ENCODE data around the gene MOAP1. TPM values are rescaled to one million over a fixed set of nuclear protein-coding genes. Genes with fewer than 3 reads are reported as not detected.
A peak's percentile ranks its signal among the peaks of the same experiment; 100 is the strongest.

The MOAP1 gene
- total RNA-seq, 1 experiment from 2014 or later = 18.1 TPM

DNA sequence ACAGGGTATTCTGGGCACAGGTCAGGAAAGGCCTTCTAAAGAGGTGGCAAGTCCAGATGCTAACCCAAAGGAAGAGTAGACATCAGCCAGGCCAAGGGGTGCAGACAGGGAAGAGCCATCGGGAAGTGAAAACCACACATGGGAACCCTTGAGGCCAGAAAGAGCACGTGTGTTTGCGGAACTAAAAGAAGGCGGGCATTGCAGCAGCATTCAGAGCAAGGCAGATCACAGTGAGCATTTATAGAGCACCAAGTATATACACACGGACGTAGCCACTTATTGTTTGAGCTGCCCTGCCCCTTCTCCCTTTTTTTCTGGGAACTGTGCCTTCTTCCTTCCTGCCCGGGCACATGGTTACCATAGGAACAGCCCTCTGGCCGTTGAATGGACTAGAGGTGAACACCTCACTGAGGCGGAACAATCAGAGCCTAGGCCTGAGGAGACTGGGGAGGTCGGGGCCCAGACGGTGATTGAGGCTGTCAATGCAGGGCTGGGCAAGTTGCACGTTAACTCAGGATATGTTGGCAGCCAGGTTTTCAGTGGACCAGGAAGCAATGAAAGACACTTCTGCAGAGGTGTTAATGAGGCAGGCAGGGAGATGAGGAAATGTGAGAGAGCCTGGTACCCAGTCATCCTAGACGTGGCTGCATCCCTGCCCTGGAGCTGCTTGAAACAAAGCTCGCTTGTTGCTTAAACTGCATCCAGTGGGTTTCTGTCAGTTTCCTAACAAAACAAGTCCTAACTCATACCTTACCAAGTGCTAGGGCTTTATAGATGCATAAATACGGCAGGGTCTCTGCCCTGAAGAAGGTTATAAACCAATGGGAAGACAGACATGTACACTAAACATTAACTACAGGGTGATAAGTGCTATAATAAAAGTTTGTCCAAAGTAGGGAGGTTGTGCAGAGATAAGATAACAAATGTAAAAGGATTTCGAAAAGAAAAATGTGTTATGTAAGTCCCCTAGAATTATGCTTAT, 34.2 kb downstream of the MOAP1 start:
- DNase-seq (ENCODE audit: low spot score) = no peak
- no peaks in the 10 kb centered on the region for H3K36me3 Mint-ChIP-seq
- POLR2A ChIA-PET = no interaction called here
- 0 out of 2 replicates have a peak, but pooled peaks cover 3% of the 10 kb centered on the region for H3K4me1 Mint-ChIP-seq
- H3K9me3 Mint-ChIP-seq = no peaks in the 10 kb centered on the region
- ATAC-seq = peak; percentile 47; the same call in 1 of the 2 replicates
- no peak overlapping the region for H3K4me3 Mint-ChIP-seq
- H3K27ac Mint-ChIP-seq = no peak overlapping the region
- TF ChIP-seq, protein P1, sequence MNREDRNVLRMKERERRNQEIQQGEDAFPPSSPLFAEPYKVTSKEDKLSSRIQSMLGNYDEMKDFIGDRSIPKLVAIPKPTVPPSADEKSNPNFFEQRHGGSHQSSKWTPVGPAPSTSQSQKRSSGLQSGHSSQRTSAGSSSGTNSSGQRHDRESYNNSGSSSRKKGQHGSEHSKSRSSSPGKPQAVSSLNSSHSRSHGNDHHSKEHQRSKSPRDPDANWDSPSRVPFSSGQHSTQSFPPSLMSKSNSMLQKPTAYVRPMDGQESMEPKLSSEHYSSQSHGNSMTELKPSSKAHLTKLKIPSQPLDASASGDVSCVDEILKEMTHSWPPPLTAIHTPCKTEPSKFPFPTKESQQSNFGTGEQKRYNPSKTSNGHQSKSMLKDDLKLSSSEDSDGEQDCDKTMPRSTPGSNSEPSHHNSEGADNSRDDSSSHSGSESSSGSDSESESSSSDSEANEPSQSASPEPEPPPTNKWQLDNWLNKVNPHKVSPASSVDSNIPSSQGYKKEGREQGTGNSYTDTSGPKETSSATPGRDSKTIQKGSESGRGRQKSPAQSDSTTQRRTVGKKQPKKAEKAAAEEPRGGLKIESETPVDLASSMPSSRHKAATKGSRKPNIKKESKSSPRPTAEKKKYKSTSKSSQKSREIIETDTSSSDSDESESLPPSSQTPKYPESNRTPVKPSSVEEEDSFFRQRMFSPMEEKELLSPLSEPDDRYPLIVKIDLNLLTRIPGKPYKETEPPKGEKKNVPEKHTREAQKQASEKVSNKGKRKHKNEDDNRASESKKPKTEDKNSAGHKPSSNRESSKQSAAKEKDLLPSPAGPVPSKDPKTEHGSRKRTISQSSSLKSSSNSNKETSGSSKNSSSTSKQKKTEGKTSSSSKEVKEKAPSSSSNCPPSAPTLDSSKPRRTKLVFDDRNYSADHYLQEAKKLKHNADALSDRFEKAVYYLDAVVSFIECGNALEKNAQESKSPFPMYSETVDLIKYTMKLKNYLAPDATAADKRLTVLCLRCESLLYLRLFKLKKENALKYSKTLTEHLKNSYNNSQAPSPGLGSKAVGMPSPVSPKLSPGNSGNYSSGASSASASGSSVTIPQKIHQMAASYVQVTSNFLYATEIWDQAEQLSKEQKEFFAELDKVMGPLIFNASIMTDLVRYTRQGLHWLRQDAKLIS (CRISPR knock-in tag; IDR thresholded peaks at IDR 0.05; ENCODE audit: borderline replicate concordance) = no peak
- TF ChIP-seq OVOL2 (CRISPR knock-in tag; IDR thresholded peaks at IDR 0.05; ENCODE audit: borderline replicate concordance) (no peak), RORB (CRISPR knock-in tag; IDR thresholded peaks at IDR 0.05) (no peak), SMAD3 (CRISPR knock-in tag; IDR thresholded peaks at IDR 0.05; ENCODE audit: borderline replicate concordance) (no peak)
- TF ChIP-seq, protein P2, sequence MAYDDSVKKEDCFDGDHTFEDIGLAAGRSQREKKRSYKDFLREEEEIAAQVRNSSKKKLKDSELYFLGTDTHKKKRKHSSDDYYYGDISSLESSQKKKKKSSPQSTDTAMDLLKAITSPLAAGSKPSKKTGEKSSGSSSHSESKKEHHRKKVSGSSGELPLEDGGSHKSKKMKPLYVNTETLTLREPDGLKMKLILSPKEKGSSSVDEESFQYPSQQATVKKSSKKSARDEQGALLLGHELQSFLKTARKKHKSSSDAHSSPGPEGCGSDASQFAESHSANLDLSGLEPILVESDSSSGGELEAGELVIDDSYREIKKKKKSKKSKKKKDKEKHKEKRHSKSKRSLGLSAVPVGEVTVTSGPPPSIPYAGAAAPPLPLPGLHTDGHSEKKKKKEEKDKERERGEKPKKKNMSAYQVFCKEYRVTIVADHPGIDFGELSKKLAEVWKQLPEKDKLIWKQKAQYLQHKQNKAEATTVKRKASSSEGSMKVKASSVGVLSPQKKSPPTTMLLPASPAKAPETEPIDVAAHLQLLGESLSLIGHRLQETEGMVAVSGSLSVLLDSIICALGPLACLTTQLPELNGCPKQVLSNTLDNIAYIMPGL (CRISPR knock-in tag; IDR thresholded peaks at IDR 0.05) = no peak
- H3K27me3 Mint-ChIP-seq (ENCODE audit: low read depth) = no peaks in the 10 kb centered on the region
- CTCF ChIA-PET = interaction anchor here (1.3 to 1.7 kb wide), 3 partner anchors 11 to 38 kb away, joined by 3 to 6 read pairs (median 5); no protein-coding TSS in a partner anchor

DNA sequence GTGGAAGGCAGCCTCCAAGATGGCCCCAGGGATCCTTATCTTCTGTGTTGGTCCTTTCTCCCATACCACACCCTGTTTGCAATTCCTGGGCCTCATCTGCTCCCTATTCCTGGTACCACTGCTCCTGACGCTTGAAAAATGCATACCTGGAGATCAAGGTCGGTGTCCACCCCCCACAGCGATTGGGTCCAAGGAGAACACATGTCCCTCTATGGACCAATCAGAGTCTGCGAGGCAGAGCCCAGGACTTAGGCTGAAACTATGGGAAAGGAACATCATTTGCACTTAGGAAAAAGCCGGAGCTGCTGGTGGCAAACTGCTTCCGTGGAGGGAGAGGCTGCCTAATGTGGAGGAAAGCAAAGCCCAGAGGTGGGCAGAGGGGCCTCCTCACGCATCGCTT, 35.7 kb downstream of the MOAP1 start:
- CTCF ChIA-PET = interaction anchor here (1.4 kb wide), 1 partner anchor 27 kb away, joined by 4 read pairs; no protein-coding TSS in a partner anchor
- no peak for DNase-seq (ENCODE audit: low spot score)

DNA sequence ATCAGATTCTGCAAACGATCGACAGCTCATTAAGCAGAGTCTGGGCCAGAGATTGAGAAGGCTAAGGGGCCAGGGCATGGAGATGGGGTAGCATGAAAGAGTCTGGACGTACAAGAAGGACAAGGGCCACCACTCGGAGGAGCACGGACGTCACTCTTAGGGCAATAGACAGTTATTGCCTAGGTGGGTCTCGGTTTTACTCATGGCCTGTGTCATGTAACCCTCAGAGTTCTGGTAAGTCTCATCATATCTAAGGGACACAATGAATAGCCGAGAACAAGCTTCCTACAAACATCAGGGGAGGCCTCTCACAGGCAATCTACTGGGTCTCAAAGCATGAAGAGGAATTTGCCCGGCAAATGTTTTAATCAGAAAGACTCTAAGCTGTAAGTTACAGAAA, 38.6 kb downstream of the MOAP1 start:
- Mint-ChIP-seq H3K27ac (no peak overlapping the region), H3K27me3 (ENCODE audit: low read depth) (no peaks in the 10 kb centered on the region), H3K4me3 (no peak overlapping the region), H3K36me3 (no peaks in the 10 kb centered on the region), H3K9me3 (no peaks in the 10 kb centered on the region), H3K4me1 (0 out of 2 replicates have a peak, but pooled peaks cover 3% of the 10 kb centered on the region)
- ATAC-seq (no peak), DNase-seq (ENCODE audit: low spot score) (no peak)
- ChIA-PET POLR2A (no interaction called here), CTCF (interaction anchor here (0.8 to 2.9 kb wide), 2 partner anchors 14 to 33 kb away, joined by 3 to 13 read pairs; no protein-coding TSS in a partner anchor)
- TF ChIP-seq FOXP1 (CRISPR knock-in tag; IDR thresholded peaks at IDR 0.05; ENCODE audit: borderline replicate concordance) = no peak
- no peak for TF ChIP-seq ZNF232 (CRISPR knock-in tag; IDR thresholded peaks at IDR 0.05)
- no peak for TF ChIP-seq TP53 (CRISPR knock-in tag; IDR thresholded peaks at IDR 0.05)
- TF ChIP-seq, protein P3, sequence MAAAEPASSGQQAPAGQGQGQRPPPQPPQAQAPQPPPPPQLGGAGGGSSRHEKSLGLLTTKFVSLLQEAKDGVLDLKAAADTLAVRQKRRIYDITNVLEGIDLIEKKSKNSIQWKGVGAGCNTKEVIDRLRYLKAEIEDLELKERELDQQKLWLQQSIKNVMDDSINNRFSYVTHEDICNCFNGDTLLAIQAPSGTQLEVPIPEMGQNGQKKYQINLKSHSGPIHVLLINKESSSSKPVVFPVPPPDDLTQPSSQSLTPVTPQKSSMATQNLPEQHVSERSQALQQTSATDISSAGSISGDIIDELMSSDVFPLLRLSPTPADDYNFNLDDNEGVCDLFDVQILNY (CRISPR knock-in tag; IDR thresholded peaks at IDR 0.05) = no peak
- TF ChIP-seq, protein P4, sequence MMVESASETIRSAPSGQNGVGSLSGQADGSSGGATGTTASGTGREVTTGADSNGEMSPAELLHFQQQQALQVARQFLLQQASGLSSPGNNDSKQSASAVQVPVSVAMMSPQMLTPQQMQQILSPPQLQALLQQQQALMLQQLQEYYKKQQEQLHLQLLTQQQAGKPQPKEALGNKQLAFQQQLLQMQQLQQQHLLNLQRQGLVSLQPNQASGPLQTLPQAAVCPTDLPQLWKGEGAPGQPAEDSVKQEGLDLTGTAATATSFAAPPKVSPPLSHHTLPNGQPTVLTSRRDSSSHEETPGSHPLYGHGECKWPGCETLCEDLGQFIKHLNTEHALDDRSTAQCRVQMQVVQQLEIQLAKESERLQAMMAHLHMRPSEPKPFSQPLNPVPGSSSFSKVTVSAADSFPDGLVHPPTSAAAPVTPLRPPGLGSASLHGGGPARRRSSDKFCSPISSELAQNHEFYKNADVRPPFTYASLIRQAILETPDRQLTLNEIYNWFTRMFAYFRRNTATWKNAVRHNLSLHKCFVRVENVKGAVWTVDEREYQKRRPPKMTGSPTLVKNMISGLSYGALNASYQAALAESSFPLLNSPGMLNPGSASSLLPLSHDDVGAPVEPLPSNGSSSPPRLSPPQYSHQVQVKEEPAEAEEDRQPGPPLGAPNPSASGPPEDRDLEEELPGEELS (CRISPR knock-in tag; IDR thresholded peaks at IDR 0.05) = no peak

More for the DNA sequence above, 35.7 kb downstream of the MOAP1 start:
- H3K4me1 Mint-ChIP-seq = 0 out of 2 replicates have a peak, but pooled peaks cover 3% of the 10 kb centered on the region
- ATAC-seq = peak; percentile 71
- POLR2A ChIA-PET = interaction anchor here (0.6 kb wide), 1 partner anchor 341 kb away, joined by 4 read pairs; no protein-coding TSS in a partner anchor
- TF ChIP-seq ZNF121 (CRISPR knock-in tag; IDR thresholded peaks at IDR 0.05) = no peak
- TF ChIP-seq, protein P5, sequence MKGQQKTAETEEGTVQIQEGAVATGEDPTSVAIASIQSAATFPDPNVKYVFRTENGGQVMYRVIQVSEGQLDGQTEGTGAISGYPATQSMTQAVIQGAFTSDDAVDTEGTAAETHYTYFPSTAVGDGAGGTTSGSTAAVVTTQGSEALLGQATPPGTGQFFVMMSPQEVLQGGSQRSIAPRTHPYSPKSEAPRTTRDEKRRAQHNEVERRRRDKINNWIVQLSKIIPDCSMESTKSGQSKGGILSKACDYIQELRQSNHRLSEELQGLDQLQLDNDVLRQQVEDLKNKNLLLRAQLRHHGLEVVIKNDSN (CRISPR knock-in tag; IDR thresholded peaks at IDR 0.05) = peak; percentile 55; the same call in 1 of the 2 replicates
- TF ChIP-seq, protein P6, sequence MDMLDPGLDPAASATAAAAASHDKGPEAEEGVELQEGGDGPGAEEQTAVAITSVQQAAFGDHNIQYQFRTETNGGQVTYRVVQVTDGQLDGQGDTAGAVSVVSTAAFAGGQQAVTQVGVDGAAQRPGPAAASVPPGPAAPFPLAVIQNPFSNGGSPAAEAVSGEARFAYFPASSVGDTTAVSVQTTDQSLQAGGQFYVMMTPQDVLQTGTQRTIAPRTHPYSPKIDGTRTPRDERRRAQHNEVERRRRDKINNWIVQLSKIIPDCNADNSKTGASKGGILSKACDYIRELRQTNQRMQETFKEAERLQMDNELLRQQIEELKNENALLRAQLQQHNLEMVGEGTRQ (CRISPR knock-in tag; IDR thresholded peaks at IDR 0.05) = peak; percentile 75
- TF ChIP-seq, protein P3 (CRISPR knock-in tag; IDR thresholded peaks at IDR 0.05) = no peak
- H3K27ac Mint-ChIP-seq = no peak overlapping the region
- no peaks in the 10 kb centered on the region for H3K36me3 Mint-ChIP-seq
- H3K9me3 Mint-ChIP-seq = no peaks in the 10 kb centered on the region
- no peaks in the 10 kb centered on the region for H3K27me3 Mint-ChIP-seq (ENCODE audit: low read depth)
- no peak overlapping the region for H3K4me3 Mint-ChIP-seq
